ENCODE results near the gene HERC5.
A peak's percentile ranks its signal among the peaks of the same experiment; 100 is the strongest.

The HERC5 gene

GRCh38 chr4:88517825-88518224 lies 60.9 kb downstream of the HERC5 start:
- DNase-seq (ENCODE audit: low read depth in 2 of 3, low spot score in 1 of 3) = no peak

- DNase-seq (ENCODE audit: low read depth in 2 of 3, low spot score in 1 of 3) = no peak
These were observed 62.0 kb downstream of the HERC5 start for GRCh38 chr4:88518911-88519310.

GRCh38 chr4:88522702-88523324 lies 65.9 kb downstream of the HERC5 start:
- DNase-seq (ENCODE audit: low read depth in 2 of 3, low spot score in 1 of 3) = peak in 2 of 3 donors; percentile 15 to 25

- DNase-seq (ENCODE audit: low read depth in 2 of 3, low spot score in 1 of 3) = peak; percentile 65 to 87 (median 70)
These were observed 66.6 kb downstream of the HERC5 start, which contains the start of gene PYURF for GRCh38 chr4:88523325-88524129. Gene PYURF, minus strand, starts transcription at chr4:88523776. Its CDS starts 76 bp downstream, at chr4:88523700.

- DNase-seq (ENCODE audit: low read depth in 2 of 3, low spot score in 1 of 3) = no peak
These were observed 67.3 kb downstream of the HERC5 start for GRCh38 chr4:88524171-88524570.

GRCh38 chr4:88526221-88526815 lies 69.4 kb downstream of the HERC5 start:
- DNase-seq (ENCODE audit: low read depth in 2 of 3, low spot score in 1 of 3) = no peak

GRCh38 chr4:88527787-88528186 lies 70.9 kb downstream of the HERC5 start:
- no peak for DNase-seq (ENCODE audit: low read depth in 2 of 3, low spot score in 1 of 3)

- no peak for DNase-seq (ENCODE audit: low read depth in 2 of 3, low spot score in 1 of 3)
These were observed 71.9 kb downstream of the HERC5 start for GRCh38 chr4:88528861-88529260.

GRCh38 chr4:88531549-88531948 lies 74.6 kb downstream of the HERC5 start:
- DNase-seq (ENCODE audit: low read depth in 2 of 3, low spot score in 1 of 3) = no peak

- no peak for DNase-seq (ENCODE audit: low read depth in 2 of 3, low spot score in 1 of 3)
These were observed 76.3 kb downstream of the HERC5 start for GRCh38 chr4:88533088-88533790.

GRCh38 chr4:88533937-88534750 lies 77.2 kb downstream of the HERC5 start:
- no peak for DNase-seq (ENCODE audit: low read depth in 2 of 3, low spot score in 1 of 3)

GRCh38 chr4:88535090-88535755 lies 78.3 kb downstream of the HERC5 start:
- no peak for DNase-seq (ENCODE audit: low read depth in 2 of 3, low spot score in 1 of 3)

- no peak for DNase-seq (ENCODE audit: low read depth in 2 of 3, low spot score in 1 of 3)
These were observed 80.8 kb downstream of the HERC5 start for GRCh38 chr4:88537709-88538108.

GRCh38 chr4:88539322-88540068 lies 82.6 kb downstream of the HERC5 start:
- DNase-seq (ENCODE audit: low read depth in 2 of 3, low spot score in 1 of 3) = peak; percentile 65 to 76 (median 68)

- DNase-seq (ENCODE audit: low read depth in 2 of 3, low spot score in 1 of 3) = no peak
These were observed 92.9 kb downstream of the HERC5 start for GRCh38 chr4:88549815-88550214.

Measured in stimulated activated CD4-positive, alpha-beta T cell treated with anti-CD3 and anti-CD28 coated beads, Interleukin-12 subunit alpha, Interleukin-12 subunit beta, amount 100 ng/mL, for 48 hours (primary cell).